H1 (cell line): ENCODE data around the gene PNMA6E. TPM values are rescaled to one million over a fixed set of nuclear protein-coding genes. Genes with fewer than 3 reads are reported as not detected.
"Not testable (repeated sequence)": the region's sequence is repeated elsewhere in the genome, so short reads cannot be mapped to it uniquely, and the experiment has no call there.

Source experiments
- CTCF ChIA-PET: fragments of 300-600 bp; sonication (Branson Sonifier 250); formaldehyde crosslinking; loops from one replicate; lab custom pipeline; 2021; ENCODE audit not compliant: partially characterized antibody; lab: Charles Lee
- POLR2A ChIA-PET: fragments of 300-600 bp; sonication (Branson Sonifier 250); formaldehyde crosslinking; loops from one replicate; lab custom pipeline; 2021; ENCODE audit warnings: inconsistent platforms; ENCODE audit not compliant: partially characterized antibody; lab: Charles Lee
- DNase-seq, 2 experiments: peaks; one replicate each; pipeline versions ENCODE4 v3.0.0 to v3.0.0-alpha.2; 2010 to 2022; ENCODE audit warnings: low spot score in 2 of 2, low read depth in 1 of 2, mixed read lengths in 1 of 2
- FAIRE-seq: peaks from 2 replicates; lab custom pipeline; 2011; peaks lifted over from hg19 to GRCh38; lab: Jason Lieb, UNC
- H2AFZ ChIP-seq: 2 replicates; pipeline ENCODE4 v1.8.1; 2012; ENCODE audit warnings: low read length, inconsistent platforms
- H2AK5ac ChIP-seq: 2 replicates; pipeline ENCODE4 v1.6.1; 2013; ENCODE audit warnings: low read depth, low read length
- H2BK120ac ChIP-seq: replicated peaks from 2 replicates; pipeline ENCODE3; 2013; ENCODE audit warnings: low read depth, low read length, inconsistent platforms
- H2BK12ac ChIP-seq: 2 replicates; pipeline ENCODE4 v1.6.1; 2013; ENCODE audit warnings: low read depth, low read length
- H2BK15ac ChIP-seq: 2 replicates; pipeline ENCODE4 v1.6.1; 2013; ENCODE audit warnings: low read length
- H2BK20ac ChIP-seq: 2 replicates; pipeline ENCODE4 v1.6.1; 2013; ENCODE audit warnings: low read length
- H2BK5ac ChIP-seq: 2 replicates; pipeline ENCODE4 v1.6.1; 2013; ENCODE audit warnings: low read depth, low read length
- H3K14ac ChIP-seq: 2 replicates; pipeline ENCODE4 v1.6.1; 2013; ENCODE audit warnings: inconsistent platforms; ENCODE audit not compliant: insufficient read length
- H3K18ac ChIP-seq: 2 replicates; pipeline ENCODE4 v1.6.1; 2013; ENCODE audit warnings: low read length; ENCODE audit errors: extremely low read depth
- H3K23ac ChIP-seq: 2 replicates; pipeline ENCODE4 v1.6.1; 2013; ENCODE audit warnings: inconsistent platforms; ENCODE audit not compliant: insufficient read length
- H3K23me2 ChIP-seq: 2 replicates; pipeline ENCODE4 v1.6.1; 2013; ENCODE audit warnings: low read depth, low read length
- H3K27ac ChIP-seq: 2 replicates; pipeline ENCODE4 v1.6.1; 2011; ENCODE audit warnings: low read depth, low read length, inconsistent platforms
- H3K27me3 ChIP-seq, 4 experiments: replicated peaks in 1 of 4; 1 replicate in 1 of 4; 2 replicates in 3 of 4; pipeline versions ENCODE4 v1.6.1 to v1.8.1; 2011 to 2013; ENCODE audit warnings: low read length in 3 of 4, mild to moderate bottlenecking in 3 of 4, inconsistent platforms in 2 of 4, mixed read lengths in 2 of 4, moderate library complexity in 1 of 4; ENCODE audit not compliant: control insufficient read depth in 3 of 4, insufficient read depth in 3 of 4; ENCODE audit errors: extremely low read depth in 1 of 4
- H3K36me3 ChIP-seq, 4 experiments: 2 replicates each; pipeline versions ENCODE4 v1.6.1 to v1.8.1; 2011 to 2013; ENCODE audit warnings: mild to moderate bottlenecking in 4 of 4, low read length in 3 of 4, moderate library complexity in 2 of 4, control low read depth in 1 of 4, inconsistent platforms in 1 of 4; ENCODE audit not compliant: insufficient read depth in 4 of 4, control insufficient read depth in 2 of 4
- H3K4ac ChIP-seq: replicated peaks from 2 replicates; pipeline ENCODE3; 2013; ENCODE audit warnings: low read length, low read depth, mixed read lengths, inconsistent platforms; ENCODE audit not compliant: insufficient read length
- H3K4me1 ChIP-seq, 4 experiments: replicated peaks in 1 of 4; 1 replicate in 1 of 4; 2 replicates in 3 of 4; pipeline versions ENCODE4 v1.6.1 to v1.8.1; 2011 to 2013; ENCODE audit warnings: low read length in 3 of 4, inconsistent platforms in 2 of 4, mixed read lengths in 1 of 4; ENCODE audit not compliant: insufficient read depth in 4 of 4, control insufficient read depth in 3 of 4
- H3K4me2 ChIP-seq, 2 experiments: 2 replicates each; pipeline versions ENCODE4 v1.6.1 to v1.8.1; 2011 to 2013; ENCODE audit warnings: low read depth in 2 of 2, low read length in 2 of 2, control low read depth in 1 of 2, inconsistent platforms in 1 of 2, mild to moderate bottlenecking in 1 of 2; ENCODE audit not compliant: insufficient read depth in 1 of 2
- H3K4me3 ChIP-seq, 4 experiments: fragments of 200-600, 300-600 bp in 1 of 4; sonication (generic), shearing (Covaris generic), sonication (Bioruptor Twin) in 1 of 4; 2 replicates each; pipeline versions ENCODE4 v1.5.1 to v1.8.1; 2011 to 2016; ENCODE audit warnings: low read length in 4 of 4, low read depth in 3 of 4, control low read depth in 2 of 4, inconsistent platforms in 2 of 4, mild to moderate bottlenecking in 2 of 4, mixed read lengths in 1 of 4, moderate library complexity in 1 of 4; ENCODE audit not compliant: insufficient read depth in 2 of 4; ENCODE audit errors: extremely low read depth in 1 of 4
- H3K56ac ChIP-seq: replicated peaks from 2 replicates; pipeline ENCODE3; 2013; ENCODE audit warnings: low read depth, mild to moderate bottlenecking, mixed read lengths, low read length, inconsistent platforms; ENCODE audit not compliant: insufficient read length
- H3K79me1 ChIP-seq: 2 replicates; pipeline ENCODE4 v1.6.1; 2013; ENCODE audit warnings: low read depth, low read length, control low read depth
- H3K79me2 ChIP-seq, 2 experiments: 2 replicates each; pipeline versions ENCODE4 v1.6.1 to v1.8.1; 2012 to 2013; ENCODE audit warnings: low read length in 2 of 2, mild to moderate bottlenecking in 2 of 2, inconsistent platforms in 1 of 2; ENCODE audit not compliant: insufficient read depth in 2 of 2, control insufficient read depth in 1 of 2
- H3K9ac ChIP-seq, 4 experiments: replicated peaks in 1 of 4; 1 replicate in 1 of 4; 2 replicates in 3 of 4; pipeline versions ENCODE4 v1.6.1 to v1.8.1; 2011 to 2013; ENCODE audit warnings: low read depth in 3 of 4, low read length in 3 of 4, control low read depth in 2 of 4, mild to moderate bottlenecking in 2 of 4, moderate library complexity in 2 of 4, inconsistent platforms in 1 of 4; ENCODE audit errors: extremely low read depth in 1 of 4
- H3K9me3 ChIP-seq, 2 experiments: 2 replicates each; pipeline versions ENCODE4 v1.6.1 to v1.8.1; 2012 to 2013; ENCODE audit warnings: mild to moderate bottlenecking in 2 of 2, moderate library complexity in 2 of 2, control low read depth in 1 of 2, inconsistent platforms in 1 of 2, low read depth in 1 of 2, low read length in 1 of 2, mixed read lengths in 1 of 2; ENCODE audit not compliant: insufficient read depth in 2 of 2
- H4K20me1 ChIP-seq, 2 experiments: replicated peaks in 1 of 2; 2 replicates each; pipeline versions ENCODE3 to v1.8.1; 2011 to 2013; ENCODE audit warnings: inconsistent platforms in 2 of 2, low read length in 2 of 2, mild to moderate bottlenecking in 1 of 2; ENCODE audit not compliant: insufficient read depth in 2 of 2, control insufficient read depth in 1 of 2
- H4K5ac ChIP-seq: 2 replicates; pipeline ENCODE4 v1.6.1; 2013; ENCODE audit warnings: low read length, low read depth, mixed read lengths, inconsistent platforms; ENCODE audit not compliant: insufficient read length
- H4K8ac ChIP-seq: 2 replicates; pipeline ENCODE4 v1.8.0; 2013; ENCODE audit warnings: mild to moderate bottlenecking, moderate library complexity, low read length, inconsistent platforms; ENCODE audit not compliant: insufficient read depth; ENCODE audit errors: extremely low read depth
- H4K91ac ChIP-seq: replicated peaks from 2 replicates; pipeline ENCODE3; 2013; ENCODE audit warnings: low read length, mixed read lengths, inconsistent platforms; ENCODE audit not compliant: insufficient read length
- CTBP2 ChIP-seq: IDR thresholded peaks from 2 replicates; pipeline ENCODE4 v1.7.0; 2011; ENCODE audit warnings: borderline replicate concordance, mild to moderate bottlenecking, moderate library complexity, mixed read lengths, low read length; ENCODE audit not compliant: insufficient read depth, insufficient read length
- GABPA ChIP-seq: IDR thresholded peaks from 2 replicates; pipeline ENCODE4 v1.6.1; 2011; ENCODE audit warnings: mild to moderate bottlenecking, low read length, moderate library complexity, borderline replicate concordance; ENCODE audit not compliant: insufficient read depth
- TAF7 ChIP-seq: optimal IDR thresholded peaks from 2 replicates; pipeline ENCODE3; 2011; ENCODE audit warnings: low read depth, mild to moderate bottlenecking, inconsistent platforms, low read length, moderate library complexity, borderline replicate concordance
- TEAD4 ChIP-seq: IDR thresholded peaks from 2 replicates; pipeline ENCODE4 v1.6.1; 2012; ENCODE audit warnings: low read depth, low read length, inconsistent platforms, mixed read lengths
- WGBS, 2 experiments: shearing (Covaris generic) in 1 of 2; methylation state at CpG; one replicate each; pipeline versions ENCODE4 v1.1.6 to v1.1.7; 2013 to 2015; ENCODE audit warnings: low lambda C conversion rate in 2 of 2, mixed read lengths in 2 of 2, inconsistent platforms in 1 of 2, low coverage in 1 of 2, missing lambda C conversion rate in 1 of 2; ENCODE audit not compliant: insufficient replicate concordance in 2 of 2, insufficient coverage in 1 of 2, insufficient read length in 1 of 2; ENCODE audit errors: extremely low coverage in 1 of 2, missing lambda C conversion rate in 1 of 2; 5-methylcytosine and 5-hydroxymethylcytosine counted together
- polyA plus RNA-seq, 7 experiments: library from polyadenylated mRNA; depleted of rRNA in 3 of 7; stranded (reverse) in 5 of 7; unstranded in 2 of 7; fragments of >200 nt in 5 of 7; fragments of 200-250 nt in 2 of 7; gene quantifications; 1 replicate in 5 of 7; 2 replicates in 1 of 7; 4 replicates in 1 of 7; pipeline versions ENCODE4 v1.2.1 to v1.2.3, GENCODE V29; 2011 to 2013; ENCODE audit warnings: missing spikeins in 2 of 7, mixed read lengths in 2 of 7
- total RNA-seq: library from RNA; stranded (reverse); fragmentation: NEBNext Ultra II Directional; extraction: Animal tissue kit (Norgen Biotek cat#: 25700); gene quantifications from 2 replicates; pipeline ENCODE4 v1.2.1, GENCODE V29; 2021
- TF ChIP-seq, protein P1 (sequence below): IDR thresholded peaks from 2 replicates; pipeline ENCODE4 v1.6.1; 2012; ENCODE audit warnings: inconsistent platforms

PNMA6E gene
- total and polyA plus RNA-seq, 2 of the 8 experiments (the other 6 are each of a cell fraction or from before 2014, with no cell fraction given): not detected

DNA sequence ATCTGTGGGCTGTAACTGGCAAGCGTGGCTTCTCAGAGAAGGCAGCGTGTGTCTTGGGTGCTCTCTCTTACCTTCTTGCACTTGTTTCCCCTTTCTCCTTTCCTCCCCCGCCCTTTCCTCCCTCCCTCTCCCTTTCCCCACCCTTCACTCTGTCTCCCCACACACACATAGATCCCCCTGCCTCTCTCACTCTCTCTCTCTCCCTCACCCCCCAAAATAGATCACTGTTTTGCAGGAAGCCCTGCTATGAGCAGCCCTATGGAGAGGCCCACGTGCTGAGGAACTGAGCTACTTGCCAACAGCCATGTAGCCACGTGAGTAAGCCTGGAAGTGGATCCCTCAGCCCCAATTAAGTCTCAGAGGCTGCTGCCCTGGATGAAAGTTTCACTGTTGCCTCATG, 4.3 kb upstream of the PNMA6E start (continued):
- no peak for TF ChIP-seq TEAD4
- TF ChIP-seq TAF7: no peak
- TF ChIP-seq GABPA: no peak
- TF ChIP-seq, protein P1, sequence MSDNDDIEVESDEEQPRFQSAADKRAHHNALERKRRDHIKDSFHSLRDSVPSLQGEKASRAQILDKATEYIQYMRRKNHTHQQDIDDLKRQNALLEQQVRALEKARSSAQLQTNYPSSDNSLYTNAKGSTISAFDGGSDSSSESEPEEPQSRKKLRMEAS: no peak
- no peak for TF ChIP-seq CTBP2

DNA sequence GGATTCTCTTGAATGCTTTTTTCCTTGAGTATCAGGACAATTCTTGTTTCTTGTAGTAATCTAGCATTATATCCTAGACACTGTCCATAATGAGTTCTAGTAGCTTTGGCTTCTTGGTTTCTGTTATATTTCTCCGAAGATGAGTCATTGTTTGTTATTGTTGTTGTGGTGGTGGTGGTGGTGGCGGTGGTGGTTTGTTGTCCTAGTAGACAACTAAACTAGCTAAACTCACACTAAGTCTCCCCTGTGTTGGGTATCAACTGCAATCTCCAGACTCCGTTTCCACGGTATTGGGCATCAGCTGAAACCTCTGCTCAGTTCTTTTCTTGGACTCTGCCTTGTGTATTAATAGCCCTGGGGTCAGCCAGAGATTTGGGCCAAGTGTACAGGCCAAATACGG, 3.2 kb upstream of the PNMA6E start:
- not testable (repeated sequence) for H3K18ac ChIP-seq, FAIRE-seq, H3K4ac ChIP-seq

More for the DNA sequence above, 3.2 kb upstream of the PNMA6E start:
- H2BK120ac ChIP-seq, H3K23ac ChIP-seq, H4K91ac ChIP-seq, H4K5ac ChIP-seq, H2AFZ ChIP-seq, H2BK20ac ChIP-seq, H3K9ac ChIP-seq, H2BK5ac ChIP-seq, POLR2A ChIA-PET, H3K4me2 ChIP-seq, H3K36me3 ChIP-seq, H3K27me3 ChIP-seq, H3K23me2 ChIP-seq, H3K79me1 ChIP-seq, H3K56ac ChIP-seq, H4K8ac ChIP-seq, H3K4me3 ChIP-seq, H2BK15ac ChIP-seq, H3K4me1 ChIP-seq, H2AK5ac ChIP-seq, H3K9me3 ChIP-seq, H4K20me1 ChIP-seq, H2BK12ac ChIP-seq, H3K14ac ChIP-seq, H3K79me2 ChIP-seq, DNase-seq, H3K27ac ChIP-seq: not testable (repeated sequence)
- CTCF ChIA-PET: interaction anchor here (1.0 kb wide), 1 partner anchor 10 kb away, joined by 3 read pairs; no protein-coding TSS in a partner anchor
- WGBS, 2 experiments: 87% methylated on average over 3 of the region's 5 CpGs; no CpG with 5 or more reads in 1 of the 2 experiments
